DMS 273 (cell line): Measurements from ENCODE around the gene GRIA1.

Experiments used
- DNase-seq: peaks from one replicate; lab custom pipeline; 2025; ENCODE audit not compliant: unreplicated experiment; lab: John Stamatoyannopoulos, UW

The GRIA1 gene

DNA sequence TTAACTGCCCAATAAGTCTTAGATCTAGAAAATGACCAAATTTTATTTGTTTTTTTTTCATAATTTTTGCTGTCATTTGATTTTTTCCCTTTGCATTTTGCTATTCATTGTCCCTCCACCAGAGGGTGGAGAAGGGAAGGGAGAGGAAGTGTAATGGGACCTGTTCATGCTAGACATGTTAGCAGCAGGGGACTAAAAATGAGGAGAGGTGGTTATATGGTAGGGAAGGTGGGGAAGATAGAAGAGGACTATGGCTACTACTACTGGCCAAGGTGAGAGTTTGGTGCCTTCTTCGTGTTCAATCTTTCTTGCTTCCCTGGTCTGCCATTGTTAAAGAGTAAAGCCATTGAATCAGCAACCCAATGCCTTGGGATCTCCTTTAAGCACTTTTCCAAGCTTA is 6.4 kb downstream of the GRIA1 start:
- peak; percentile 35 for DNase-seq

GRCh38 chr5:153498516-153498915 is 8.0 kb downstream of the GRIA1 start:
- no peak for DNase-seq

- DNase-seq: no peak
Observed at GRCh38 chr5:153500178-153500577, 9.7 kb downstream of the GRIA1 start.

- DNase-seq: peak; percentile 40
Observed at GRCh38 chr5:153504726-153505125, 14.3 kb downstream of the GRIA1 start.

- DNase-seq: no peak
Observed at GRCh38 chr5:153508700-153509099, 18.2 kb downstream of the GRIA1 start.

DNA sequence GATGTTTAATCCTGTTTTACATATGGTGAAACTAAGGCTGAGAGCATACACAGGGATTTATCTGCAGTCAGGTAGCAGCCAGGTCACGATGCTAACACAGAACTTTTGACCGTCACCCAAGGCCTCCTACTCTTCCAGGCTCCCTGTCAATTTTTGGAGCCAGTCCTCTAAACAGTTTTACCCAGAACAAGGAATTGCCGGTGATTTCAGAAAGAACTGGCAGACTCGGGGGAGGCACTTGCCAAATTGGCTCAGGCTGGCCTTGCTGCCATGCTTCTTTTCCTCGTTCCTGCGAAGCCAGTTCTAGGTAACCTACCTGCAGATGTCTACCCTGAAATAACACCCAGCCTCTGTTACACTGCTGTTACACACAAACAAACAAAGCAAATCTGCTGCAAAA is 21.2 kb downstream of the GRIA1 start:
- no peak for DNase-seq

- peak; percentile 55 for DNase-seq
Observed at GRCh38 chr5:153513156-153513555, 22.7 kb downstream of the GRIA1 start.

DNA sequence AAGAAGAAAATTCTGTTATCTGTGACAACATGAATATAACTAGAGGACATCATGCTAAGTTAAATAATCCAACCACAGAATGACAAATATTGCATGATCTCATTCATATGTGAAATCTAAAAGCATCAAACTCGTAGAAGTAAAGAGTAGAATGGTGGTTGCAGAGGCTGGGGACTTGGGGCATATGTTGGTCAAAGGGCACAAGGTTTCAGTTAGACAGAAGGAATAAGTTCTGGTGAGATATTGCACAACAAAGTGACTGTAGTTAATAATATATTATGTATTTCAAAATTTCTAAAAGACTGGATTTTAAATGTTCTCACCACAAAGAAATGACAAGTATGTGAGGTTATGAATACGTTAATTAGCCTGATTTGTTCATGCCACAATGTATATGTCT is 24.8 kb downstream of the GRIA1 start:
- DNase-seq: no peak

DNA sequence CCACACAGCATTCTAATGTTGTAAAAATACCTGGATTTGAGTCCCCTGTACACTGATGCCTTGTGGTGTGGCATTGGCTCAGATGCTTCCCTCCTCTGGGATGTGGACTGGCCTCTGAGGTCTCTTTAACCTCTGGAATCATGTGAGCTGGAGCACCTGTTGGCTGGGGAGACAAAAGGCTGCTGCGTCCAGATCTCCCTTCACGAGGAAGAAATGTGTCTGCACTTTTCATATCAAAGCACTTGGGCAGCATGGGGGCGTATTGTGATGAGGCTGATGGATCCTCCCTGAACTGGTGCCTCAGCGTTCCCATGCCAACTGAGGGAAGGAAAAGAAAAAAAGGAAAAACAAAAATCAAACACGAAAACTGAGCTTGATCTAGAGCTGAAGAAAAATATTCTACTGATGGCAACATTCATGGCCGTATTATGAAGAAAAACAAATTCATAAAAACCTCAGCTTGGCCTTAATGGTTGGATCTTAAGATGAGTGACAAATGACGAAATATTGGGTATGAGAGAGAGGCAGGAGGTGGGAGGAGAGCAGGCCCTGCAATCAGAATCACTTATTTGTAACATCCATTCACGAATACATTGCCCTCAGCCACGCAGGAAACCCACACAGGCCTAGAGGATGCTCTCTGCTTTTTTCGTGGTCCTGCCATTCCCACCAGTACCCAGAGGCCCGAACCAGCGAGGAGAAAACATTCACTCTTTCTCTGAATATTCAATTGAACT is 26.2 kb downstream of the GRIA1 start:
- no peak for DNase-seq

DNA sequence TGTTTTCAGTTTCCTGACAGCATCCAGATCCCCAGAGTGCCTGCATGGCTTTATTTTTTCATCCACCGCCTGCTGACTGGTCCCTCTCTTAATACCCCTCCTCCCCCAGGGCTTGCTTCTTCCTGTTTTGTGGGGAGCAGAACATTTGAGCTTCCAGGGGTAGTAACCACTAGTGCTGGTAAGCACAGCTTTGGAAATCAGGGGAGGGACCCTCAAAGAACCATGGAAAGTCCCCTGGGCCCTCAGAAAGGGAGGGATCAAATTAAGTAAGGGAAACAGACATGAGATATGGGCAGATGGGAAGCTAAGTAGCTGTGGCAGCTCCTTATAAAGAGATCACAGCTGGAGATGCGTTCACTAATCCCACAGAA is 26.8 kb downstream of the GRIA1 start:
- no peak for DNase-seq

- DNase-seq: no peak
Observed at GRCh38 chr5:153520137-153520536, 29.7 kb downstream of the GRIA1 start.

- no peak for DNase-seq
Observed at GRCh38 chr5:153520952-153521351, 30.5 kb downstream of the GRIA1 start.

- no peak for DNase-seq
Observed at GRCh38 chr5:153523211-153523610, 32.7 kb downstream of the GRIA1 start.

- peak; percentile 2 for DNase-seq
Observed at GRCh38 chr5:153523831-153524230, 33.4 kb downstream of the GRIA1 start.

- no peak for DNase-seq
Observed at GRCh38 chr5:153525536-153525935, 35.1 kb downstream of the GRIA1 start.

DNA sequence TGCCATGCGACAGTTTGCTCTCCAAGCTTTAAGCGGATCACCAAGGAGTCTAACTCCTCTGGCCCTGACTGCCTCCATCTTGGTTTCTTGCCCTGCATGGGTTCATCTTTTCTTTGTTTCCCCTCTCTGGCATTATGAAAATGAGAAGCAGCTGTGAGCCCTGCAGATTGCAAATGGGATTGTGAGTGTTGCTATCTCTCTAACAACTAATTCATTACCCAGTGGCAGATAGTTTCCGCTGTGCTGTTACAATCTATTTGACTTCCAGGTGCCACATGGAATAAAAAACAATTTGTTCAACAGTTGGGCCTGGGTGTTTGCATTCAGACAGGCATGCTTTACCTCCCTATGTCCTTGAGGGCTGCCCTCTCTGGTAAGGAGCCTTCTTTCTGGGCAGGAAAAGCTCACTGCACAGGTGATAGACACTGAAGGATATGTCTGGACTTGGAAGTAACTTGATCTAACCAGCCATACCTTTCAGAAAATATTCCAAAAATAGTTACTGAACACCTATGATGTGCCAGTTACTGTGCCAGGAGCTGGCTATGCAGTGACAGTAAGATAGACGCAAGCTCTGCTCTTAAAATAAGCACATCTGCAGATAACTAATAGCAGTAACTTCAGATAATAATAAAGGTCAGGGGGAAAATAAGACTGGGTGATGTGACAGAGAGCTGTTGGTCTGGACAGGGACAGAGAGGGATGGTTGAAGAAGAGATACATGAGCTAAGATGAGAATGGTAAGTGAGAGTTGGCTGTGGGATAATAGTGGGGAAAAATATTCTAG is 40.1 kb downstream of the GRIA1 start:
- no peak for DNase-seq

DNA sequence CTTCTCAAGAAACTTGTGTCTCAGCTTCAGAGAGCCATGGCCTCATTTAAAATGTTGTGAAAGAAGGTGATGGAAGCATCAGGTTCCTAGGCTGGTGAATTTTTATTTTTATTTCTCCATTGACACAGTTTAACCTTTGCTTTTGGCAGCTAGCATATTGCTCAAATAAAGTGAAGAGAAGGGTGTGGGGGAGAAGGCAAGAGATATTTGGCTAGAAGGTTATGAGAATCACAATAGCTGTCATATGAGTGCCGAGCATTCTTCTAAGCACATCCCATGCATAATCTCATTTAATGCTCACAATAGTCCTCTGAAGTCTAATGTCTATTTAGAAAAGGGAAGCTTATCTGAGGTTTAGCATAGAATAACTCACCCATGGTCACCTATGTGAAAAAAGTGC is 43.1 kb downstream of the GRIA1 start:
- DNase-seq: no peak

GRCh38 chr5:153534102-153534501 is 43.6 kb downstream of the GRIA1 start:
- no peak for DNase-seq

GRCh38 chr5:153537207-153537606 is 46.7 kb downstream of the GRIA1 start:
- no peak for DNase-seq

GRCh38 chr5:153539983-153540382 is 49.5 kb downstream of the GRIA1 start:
- DNase-seq: no peak

DNA sequence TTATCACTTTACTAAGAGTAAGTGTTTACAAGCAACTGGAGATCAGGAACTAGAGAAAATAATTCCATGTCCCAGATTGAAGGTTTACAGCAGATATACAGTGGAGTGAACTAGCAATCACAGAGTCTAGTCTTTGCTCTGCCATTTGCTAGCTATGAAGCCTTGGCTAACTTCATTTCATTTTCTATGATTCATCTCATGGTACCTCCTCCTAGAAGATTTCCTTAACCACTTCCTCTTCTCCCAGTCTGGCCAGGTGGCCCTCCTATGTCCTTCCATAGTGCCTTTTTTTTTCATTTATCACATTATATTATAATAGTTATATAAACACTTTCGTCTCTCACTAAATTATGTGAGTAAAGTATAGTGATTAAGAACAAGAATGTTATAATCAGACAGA is 52.1 kb downstream of the GRIA1 start:
- DNase-seq: no peak

GRCh38 chr5:153543288-153543687 is 52.8 kb downstream of the GRIA1 start:
- DNase-seq: no peak
